H9 (cell line): ENCODE measurements around the gene APBA2. TPM values are rescaled to one million over a fixed set of nuclear protein-coding genes. Genes with fewer than 3 reads are reported as not detected.

ENCODE experiments used
- DNase-seq: peaks from one replicate; pipeline ENCODE4 v3.0.0-alpha.2; 2017
- H2AFZ ChIP-seq: one replicate; pipeline ENCODE4 v1.6.1; 2013; ENCODE audit warnings: mild to moderate bottlenecking, low read length, control low read depth, moderate library complexity
- H2AK5ac ChIP-seq: 2 replicates; pipeline ENCODE4 v1.6.1; 2013; ENCODE audit warnings: low read length, control low read depth, mixed read lengths; ENCODE audit not compliant: insufficient read length
- H2BK120ac ChIP-seq: one replicate; pipeline ENCODE4 v1.6.1; 2013; ENCODE audit warnings: low read depth, mild to moderate bottlenecking, low read length, control low read depth, inconsistent platforms; ENCODE audit not compliant: poor library complexity, severe bottlenecking
- H2BK12ac ChIP-seq: 2 replicates; pipeline ENCODE4 v1.6.1; 2013; ENCODE audit warnings: low read length, control low read depth, mixed read lengths, low read depth; ENCODE audit not compliant: insufficient read length
- H2BK15ac ChIP-seq: 2 replicates; pipeline ENCODE4 v1.6.1; 2013; ENCODE audit warnings: low read depth, low read length, control low read depth
- H2BK20ac ChIP-seq: one replicate; pipeline ENCODE4 v1.6.1; 2013; ENCODE audit warnings: low read depth, mild to moderate bottlenecking, low read length, control low read depth, inconsistent platforms; ENCODE audit not compliant: poor library complexity, severe bottlenecking
- H2BK5ac ChIP-seq: 2 replicates; pipeline ENCODE4 v1.6.1; 2013; ENCODE audit warnings: low read length, control low read depth, mixed read lengths; ENCODE audit not compliant: insufficient read length
- H3K14ac ChIP-seq: 2 replicates; pipeline ENCODE4 v1.6.1; 2013; ENCODE audit warnings: low read length, control low read depth; ENCODE audit not compliant: insufficient read depth
- H3K18ac ChIP-seq: 2 replicates; pipeline ENCODE4 v1.6.1; 2013; ENCODE audit warnings: low read depth, mild to moderate bottlenecking, mixed read lengths, low read length, control low read depth; ENCODE audit not compliant: insufficient read length
- H3K23ac ChIP-seq: 2 replicates; pipeline ENCODE4 v1.6.1; 2013; ENCODE audit warnings: low read length, control low read depth, mixed read lengths, low read depth; ENCODE audit not compliant: insufficient read length
- H3K23me2 ChIP-seq: 2 replicates; pipeline ENCODE4 v1.6.1; 2013; ENCODE audit warnings: low read depth, mild to moderate bottlenecking, mixed read lengths, low read length, control low read depth; ENCODE audit not compliant: insufficient read length, poor library complexity, severe bottlenecking
- H3K27ac ChIP-seq: 2 replicates; pipeline ENCODE4 v1.5.1; 2013; ENCODE audit warnings: low read length, control low read depth, mixed read lengths, low read depth; ENCODE audit not compliant: insufficient read length
- H3K27me3 ChIP-seq: 2 replicates; pipeline ENCODE4 v1.6.1; 2013; ENCODE audit warnings: low read length, control low read depth, inconsistent platforms; ENCODE audit not compliant: insufficient read depth
- H3K4ac ChIP-seq: 2 replicates; pipeline ENCODE4 v1.6.1; 2013; ENCODE audit warnings: low read depth, mild to moderate bottlenecking, control low read depth, inconsistent platforms, low read length, moderate library complexity
- H3K4me1 ChIP-seq: 2 replicates; pipeline ENCODE4 v1.6.1; 2013; ENCODE audit warnings: low read length, control low read depth, inconsistent platforms; ENCODE audit not compliant: insufficient read depth
- H3K4me2 ChIP-seq: 2 replicates; pipeline ENCODE4 v1.6.1; 2013; ENCODE audit warnings: low read length, control low read depth, mixed read lengths; ENCODE audit not compliant: insufficient read length, insufficient read depth
- H3K56ac ChIP-seq: 2 replicates; pipeline ENCODE4 v1.6.1; 2013; ENCODE audit warnings: low read depth, mild to moderate bottlenecking, mixed read lengths, low read length, control low read depth; ENCODE audit not compliant: insufficient read length
- H3K79me1 ChIP-seq: 2 replicates; pipeline ENCODE4 v1.6.1; 2013; ENCODE audit warnings: low read depth, mild to moderate bottlenecking, moderate library complexity, low read length, control low read depth, inconsistent platforms; ENCODE audit not compliant: insufficient read depth, poor library complexity, severe bottlenecking
- H3K79me2 ChIP-seq: 2 replicates; pipeline ENCODE4 v1.6.1; 2013; ENCODE audit warnings: low read length, control low read depth, inconsistent platforms; ENCODE audit not compliant: insufficient read depth
- H3K9ac ChIP-seq: 2 replicates; pipeline ENCODE4 v1.6.1; 2013; ENCODE audit warnings: low read length, control low read depth, mixed read lengths; ENCODE audit not compliant: insufficient read length; ENCODE audit errors: extremely low read depth
- H3K9me3 ChIP-seq: one replicate; pipeline ENCODE4 v1.6.1; 2013; ENCODE audit warnings: low read depth, low read length, inconsistent platforms; ENCODE audit not compliant: control insufficient read depth
- H3T11ph ChIP-seq: one replicate; pipeline ENCODE4 v1.6.1; 2013; ENCODE audit warnings: mild to moderate bottlenecking, low read length, control low read depth, inconsistent platforms
- H4K20me1 ChIP-seq: one replicate; pipeline ENCODE4 v1.6.1; 2013; ENCODE audit not compliant: control insufficient read depth, insufficient read length, insufficient read depth
- H4K5ac ChIP-seq: 2 replicates; pipeline ENCODE4 v1.6.1; 2013; ENCODE audit warnings: low read depth, mild to moderate bottlenecking, mixed read lengths, low read length, control low read depth; ENCODE audit not compliant: insufficient read length
- H4K8ac ChIP-seq: replicated peaks from 2 replicates; pipeline ENCODE4 v1.6.1; 2013; ENCODE audit warnings: low read length, control low read depth, mixed read lengths, low read depth; ENCODE audit not compliant: insufficient read length
- H4K91ac ChIP-seq: 2 replicates; pipeline ENCODE4 v1.6.1; 2013; ENCODE audit warnings: low read depth, mild to moderate bottlenecking, moderate library complexity, mixed read lengths, low read length, control low read depth; ENCODE audit not compliant: insufficient read length
- H3K27ac Mint-ChIP-seq, 3 experiments: 2 replicates in 2 of 3; 3 replicates in 1 of 3; pipeline ENCODE4 v1.8.0; 2020 to 2021; ENCODE audit warnings: mixed read lengths in 3 of 3, mild to moderate bottlenecking in 1 of 3, moderate library complexity in 1 of 3
- H3K27me3 Mint-ChIP-seq: 2 replicates; pipeline ENCODE4 v1.8.0; 2021; ENCODE audit warnings: low read depth, mild to moderate bottlenecking, moderate library complexity, mixed read lengths
- H3K36me3 Mint-ChIP-seq, 3 experiments: 2 replicates in 2 of 3; 3 replicates in 1 of 3; pipeline ENCODE4 v1.8.0; 2020 to 2021; ENCODE audit warnings: low read depth in 3 of 3, mixed read lengths in 3 of 3; ENCODE audit not compliant: insufficient read depth in 1 of 3
- H3K4me1 Mint-ChIP-seq, 2 experiments: 2 replicates each; pipeline ENCODE4 v1.8.0; 2020; ENCODE audit warnings: mixed read lengths in 2 of 2
- H3K4me3 Mint-ChIP-seq, 2 experiments: 2 replicates in 1 of 2; 3 replicates in 1 of 2; pipeline ENCODE4 v1.8.0; 2020 to 2021; ENCODE audit warnings: mild to moderate bottlenecking in 2 of 2, mixed read lengths in 2 of 2, moderate library complexity in 1 of 2
- H3K9me3 Mint-ChIP-seq, 2 experiments: 2 replicates in 1 of 2; 3 replicates in 1 of 2; pipeline ENCODE4 v1.8.0; 2020; ENCODE audit warnings: mild to moderate bottlenecking in 2 of 2, mixed read lengths in 2 of 2, moderate library complexity in 1 of 2
- CTCF ChIP-seq: fragments of 200-600 bp; sonication (generic); conservative IDR thresholded peaks from 3 replicates; pipeline ENCODE4 v1.8.0; 2021; ENCODE audit warnings: antibody characterized with exemption, mild to moderate bottlenecking
- WGBS: extraction: QIAGEN DNeasy Blood & Tissue Kit; methylation state at CpG from one replicate; pipeline ENCODE4 v1.1.7; 2013; ENCODE audit warnings: missing lambda C conversion rate, low lambda C conversion rate, mixed read lengths; ENCODE audit not compliant: insufficient read length; ENCODE audit errors: extremely low coverage; 5-methylcytosine and 5-hydroxymethylcytosine counted together
- total RNA-seq: library from RNA; stranded (reverse); gene quantifications from 2 replicates; pipeline ENCODE4 v1.2.1, GENCODE V29; 2021

APBA2 gene
- total RNA-seq, 1 experiment from 2014 or later, result 14.3 TPM

GRCh38 chr15:28912422-28912821 lies 26.6 kb downstream of the APBA2 start:
- Mint-ChIP-seq H3K27me3 (no peaks in the 10 kb centered on the region; the same call in 1 of the 2 replicates), H3K9me3 (peaks cover 0 to 8% of the 10 kb centered on the region in 2 experiments; a peak in 3 of 5 replicates), H3K4me1 (peaks cover 33 to 39% of the 10 kb centered on the region in 2 experiments), H3K27ac (no peak overlapping the region), H3K4me3 (no peak overlapping the region), H3K36me3 (peaks cover 0 to 10% (median 2%) of the 10 kb centered on the region in 3 experiments; a peak in 5 of 7 replicates)
- Histone ChIP-seq H3K9ac (no peak overlapping the region), H3K18ac (no peak overlapping the region), H3K4me2 (no peak overlapping the region), H3K27ac (no peak overlapping the region), H4K91ac (no peak overlapping the region), H2AFZ (no peak overlapping the region), H4K5ac (no peak overlapping the region), H3K4me1 (peaks cover 5% of the 10 kb centered on the region; the same call in 1 of the 2 replicates), H2AK5ac (no peak overlapping the region), H3K79me1 (no peaks in the 10 kb centered on the region), H3K23ac (no peak overlapping the region), H3K9me3 (no peaks in the 10 kb centered on the region), H3K27me3 (no peaks in the 10 kb centered on the region), H3K79me2 (no peaks in the 10 kb centered on the region), H4K20me1 (no peaks in the 10 kb centered on the region), H3K56ac (no peak overlapping the region), H3T11ph (no peak overlapping the region), H2BK5ac (no peak overlapping the region), H2BK15ac (no peak overlapping the region), H3K14ac (no peak overlapping the region), H2BK12ac (no peak overlapping the region), H2BK120ac (no peak overlapping the region), H3K23me2 (no peaks in the 10 kb centered on the region), H2BK20ac (no peak overlapping the region), H4K8ac (no peak overlapping the region), H3K4ac (no peak overlapping the region)
- DNase-seq, result no peak
- no peak for TF ChIP-seq CTCF
- WGBS, result no CpG with 5 or more reads among the region's 2 CpGs
